Thoracic aorta (tissue), 2 donors: Measurements from ENCODE around the gene APC2. TPM values are rescaled to one million over a fixed set of nuclear protein-coding genes. Genes with fewer than 3 reads are reported as not detected.
"Not testable (repeated sequence)": the region's sequence is repeated elsewhere in the genome, so short reads cannot be mapped to it uniquely, and the experiment has no call there.

Source experiments
- ATAC-seq: fragments of 150-250 bp; one replicate; pipeline ENCODE4 v1.8.0; 2017; ENCODE audit warnings: low read depth; ENCODE audit not compliant: insufficient number of reproducible peaks, low FRiP score
- DNase-seq: peaks from one replicate; pipeline ENCODE4 v3.0.0-alpha.2; 2020; ENCODE audit warnings: low spot score
- H3K27ac ChIP-seq, 2 donors: fragments of 200-600 bp; sonication (generic); 1 replicate in 1 of 2; 2 replicates in 1 of 2; pipeline ENCODE4 v1.5.1; 2016; ENCODE audit warnings: mild to moderate bottlenecking in 2 of 2, moderate library complexity in 2 of 2
- H3K27me3 ChIP-seq: fragments of 200-600 bp; sonication (generic); replicated peaks from 2 replicates; pipeline ENCODE4 v1.6.0; 2016; ENCODE audit warnings: mild to moderate bottlenecking; ENCODE audit not compliant: insufficient read depth
- H3K36me3 ChIP-seq: fragments of 200-600 bp; sonication (generic); one replicate; pipeline ENCODE4 v1.5.1; 2016
- H3K4me1 ChIP-seq, 2 donors: fragments of 200-600 bp; sonication (generic); 1 replicate in 1 of 2; 2 replicates in 1 of 2; pipeline versions ENCODE4 v1.5.1 to v1.6.0; 2016; ENCODE audit warnings: low read depth in 2 of 2, mild to moderate bottlenecking in 1 of 2; ENCODE audit not compliant: control insufficient read depth in 1 of 2
- H3K4me3 ChIP-seq: fragments of 200-600 bp; sonication (generic); 2 replicates; pipeline ENCODE4 v1.5.1; 2016; ENCODE audit warnings: mild to moderate bottlenecking
- H3K9me3 ChIP-seq: fragments of 200-600 bp; sonication (generic); 2 replicates; pipeline ENCODE4 v1.5.1; 2016
- CTCF ChIP-seq: fragments of 200-600 bp; sonication (generic); IDR thresholded peaks from one replicate; pipeline ENCODE4 v1.5.1; 2019; ENCODE audit warnings: antibody characterized with exemption
- total RNA-seq, 2 donors: library from RNA; depleted of rRNA; stranded (reverse); fragments of >200 nt; gene quantifications; one replicate each; pipeline versions ENCODE4 v1.1.0 to v1.2.3, GENCODE V29; 2016

Gene APC2
- total RNA-seq, 2 donors from 2014 or later: 0.41 to 0.78 TPM

- ATAC-seq (no peak), DNase-seq (no peak)
- H3K9me3 ChIP-seq: no peaks in the 10 kb centered on the region
- no peak for TF ChIP-seq CTCF
- no peak overlapping the region for H3K4me3 ChIP-seq
- H3K27me3 ChIP-seq: peaks cover 15% of the 10 kb centered on the region
- no peak overlapping the region for H3K27ac ChIP-seq
- peaks cover 15 to 27% of the 10 kb centered on the region in 2 donors for H3K4me1 ChIP-seq
- H3K36me3 ChIP-seq: peaks cover 6% of the 10 kb centered on the region
Observed at GRCh38 chr19:1475751-1476437, 26.0 kb downstream of the APC2 start.

GRCh38 chr19:1477056-1477455, 27.1 kb downstream of the APC2 start:
- H3K36me3 ChIP-seq, H3K27me3 ChIP-seq, DNase-seq, H3K27ac ChIP-seq, ATAC-seq, H3K4me3 ChIP-seq, H3K9me3 ChIP-seq: not testable (repeated sequence)
- peaks cover 6 to 15% of the 10 kb centered on the region in 2 donors for H3K4me1 ChIP-seq

- Histone ChIP-seq H3K4me1 (peaks cover 6 to 15% of the 10 kb centered on the region in 2 donors), H3K27me3 (no peaks in the 10 kb centered on the region), H3K4me3 (peak within 1 kb of the TSS; percentile 86), H3K27ac (peak within 1 kb of the TSS in 1 of 2 donors; percentile 32), H3K36me3 (peaks cover 6% of the 10 kb centered on the region), H3K9me3 (no peaks in the 10 kb centered on the region)
- TF ChIP-seq CTCF: no peak
- ATAC-seq (peak; percentile 85), DNase-seq (peak; percentile 78)
Observed at GRCh38 chr19:1478934-1479707, 29.2 kb downstream of the APC2 start, which contains the start of gene C19orf25. Gene C19orf25 (minus strand): TSS chr19:1479215. CDS start chr19:1478903, 312 bp downstream.

- DNase-seq (no peak), ATAC-seq (no peak)
- H3K27ac ChIP-seq: no peak overlapping the region
- no peaks in the 10 kb centered on the region for H3K9me3 ChIP-seq
- no peak for TF ChIP-seq CTCF
- no peak overlapping the region for H3K4me3 ChIP-seq
- H3K4me1 ChIP-seq: peaks cover 6 to 15% of the 10 kb centered on the region in 2 donors
- no peaks in the 10 kb centered on the region for H3K27me3 ChIP-seq
- peaks cover under 1% of the 10 kb centered on the region for H3K36me3 ChIP-seq
Observed at GRCh38 chr19:1481224-1481892, 31.4 kb downstream of the APC2 start.

GRCh38 chr19:1481893-1482360, 32.0 kb downstream of the APC2 start:
- Histone ChIP-seq H3K36me3 (no peaks in the 10 kb centered on the region), H3K27me3 (no peaks in the 10 kb centered on the region), H3K4me3 (no peak overlapping the region), H3K27ac (no peak overlapping the region), H3K4me1 (peaks cover 6 to 15% of the 10 kb centered on the region in 2 donors), H3K9me3 (no peaks in the 10 kb centered on the region)
- ATAC-seq (no peak), DNase-seq (no peak)
- no peak for TF ChIP-seq CTCF
